NCI-H1105 treated with DMSO at 0.1 percent for 48 hours (cell line): Measurements from ENCODE around the gene ZNF496.
A peak's percentile ranks its signal among the peaks of the same experiment; 100 is the strongest.
"Not testable (repeated sequence)": the region's sequence is repeated elsewhere in the genome, so short reads cannot be mapped to it uniquely, and the experiment has no call there.

ENCODE experiments used
- DNase-seq: peaks from one replicate; lab custom pipeline; 2025; lab: John Stamatoyannopoulos, UW

The ZNF496 gene

DNA sequence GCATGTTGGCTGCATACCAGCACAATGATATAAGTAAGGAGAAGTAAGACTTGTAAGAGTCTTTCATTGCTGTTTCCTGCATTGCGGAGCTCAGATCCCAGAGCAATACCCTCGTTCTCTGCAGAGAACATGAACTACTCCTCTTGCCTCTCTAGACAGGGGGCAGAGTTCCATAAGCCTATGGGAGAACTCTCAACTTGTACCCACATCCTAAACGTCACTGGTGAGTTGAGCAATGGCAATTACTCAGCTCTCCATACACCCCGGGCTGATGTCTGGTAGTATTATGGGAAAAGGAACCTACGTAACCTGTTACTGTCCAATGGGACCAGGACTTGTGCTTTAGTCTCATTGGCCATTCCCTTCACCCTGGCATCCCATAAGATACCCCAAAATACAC is 27.3 kb upstream of the ZNF496 start:
- DNase-seq: no peak

DNA sequence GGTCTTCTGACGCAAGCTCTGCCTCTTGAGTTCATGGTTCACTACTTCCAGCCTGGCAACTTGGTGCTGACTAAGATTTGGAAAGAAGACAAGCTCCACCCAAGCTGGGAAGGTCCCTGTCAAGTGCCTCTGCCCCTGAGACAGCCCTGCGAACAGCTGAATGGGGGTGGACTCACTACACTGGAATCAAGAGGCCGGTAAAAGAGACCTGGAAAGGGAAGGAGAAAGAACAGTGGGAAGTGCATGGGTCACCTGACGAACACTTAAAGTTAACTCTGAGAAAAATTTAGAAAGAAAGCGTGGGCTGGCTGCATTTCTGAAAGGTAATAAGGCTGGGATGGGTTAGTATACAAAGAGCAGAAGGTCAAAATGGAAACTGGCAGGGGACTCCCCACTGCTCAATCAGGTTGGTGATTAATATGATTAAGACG is 26.1 kb upstream of the ZNF496 start:
- DNase-seq: no peak

DNA sequence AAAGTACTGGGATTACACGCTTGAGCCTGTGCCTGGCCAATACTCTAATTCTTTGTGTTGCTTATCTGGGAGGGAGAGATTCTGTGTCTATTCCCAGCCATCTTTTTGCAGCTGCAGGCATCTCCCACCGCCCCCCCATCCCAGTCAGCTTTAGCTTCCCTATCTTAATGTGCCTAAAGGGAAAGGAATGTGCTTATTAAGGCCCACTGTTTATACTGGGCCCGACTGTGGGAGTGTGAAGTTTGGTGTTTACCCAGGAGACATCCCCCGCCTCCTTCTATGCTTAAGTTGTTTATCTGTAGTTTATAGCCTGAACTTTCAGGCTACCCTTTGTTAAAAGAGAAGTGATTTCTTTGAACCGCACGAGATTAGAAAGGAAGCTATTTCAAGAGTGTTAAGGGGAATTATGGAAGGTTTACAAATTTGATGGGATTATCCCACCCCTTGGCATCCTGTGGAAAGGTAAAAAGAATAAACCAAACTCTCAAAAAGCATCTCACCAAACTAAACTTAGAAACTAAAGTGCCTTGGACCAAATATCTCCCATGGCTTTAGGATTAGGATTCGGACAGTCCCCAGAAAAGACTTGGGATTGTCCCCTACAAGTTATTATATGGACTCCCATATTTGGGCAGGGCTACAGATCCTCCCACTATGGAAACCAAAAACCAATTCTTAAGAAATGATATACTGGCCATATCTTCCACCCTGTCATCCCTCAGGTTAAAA is 25.5 kb upstream of the ZNF496 start:
- no peak for DNase-seq

DNA sequence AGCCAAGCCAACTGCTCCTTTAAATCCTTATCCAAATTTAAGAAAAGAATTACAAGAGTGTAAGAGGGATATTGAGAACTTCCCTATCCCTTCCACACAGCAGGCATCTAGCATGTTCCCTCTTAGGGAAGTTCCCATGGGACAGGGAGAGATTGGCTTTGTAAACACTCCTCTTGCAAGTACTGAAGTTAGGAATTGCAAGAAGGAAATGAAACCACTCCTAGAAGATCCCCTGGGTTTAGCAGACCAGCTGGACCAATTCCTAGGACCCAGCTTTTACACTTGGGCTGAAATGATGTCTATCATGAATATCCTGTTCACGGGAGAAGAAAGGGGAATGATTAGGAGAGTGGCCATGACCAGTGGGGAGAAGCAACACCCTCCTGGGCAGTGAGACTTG is 23.5 kb upstream of the ZNF496 start:
- not testable (repeated sequence) for DNase-seq

DNA sequence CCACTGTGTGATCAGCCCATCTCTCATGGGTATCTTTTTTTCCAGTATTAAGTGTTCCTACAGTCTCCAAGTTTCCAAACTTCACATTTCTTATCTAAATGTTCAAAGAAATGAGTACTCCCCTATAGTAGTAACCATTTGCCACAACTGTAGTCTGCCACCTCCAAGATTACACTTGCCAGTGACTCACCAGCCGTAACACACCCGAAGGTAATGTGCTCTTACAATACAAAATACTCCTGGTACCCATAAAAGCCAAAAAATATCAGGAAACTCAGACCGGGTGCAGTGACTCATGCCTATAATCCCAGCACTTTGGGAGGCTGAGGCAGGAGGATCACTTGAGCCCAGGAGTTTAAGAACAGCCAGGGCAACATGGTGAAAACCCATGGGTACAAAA is 20.5 kb upstream of the ZNF496 start:
- no peak for DNase-seq

DNA sequence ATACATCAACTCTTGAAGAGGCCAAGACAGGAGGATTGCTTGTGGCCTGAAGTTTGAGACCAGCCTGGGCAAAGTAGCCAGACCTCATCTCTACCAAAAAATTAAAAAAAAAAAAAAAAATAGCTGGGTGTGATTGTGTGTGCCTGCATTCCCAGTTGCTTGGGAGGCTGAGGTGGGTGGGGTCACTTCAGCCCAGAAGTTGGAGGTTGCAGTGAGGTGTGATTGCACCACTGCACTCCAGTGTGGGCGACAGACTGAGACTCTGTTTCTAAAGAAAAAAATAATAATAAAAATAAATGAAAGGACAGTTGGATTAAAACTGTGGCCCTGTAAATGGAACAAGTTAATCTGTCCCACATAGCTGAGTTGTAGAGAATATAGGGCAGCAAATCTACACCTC is 18.9 kb upstream of the ZNF496 start:
- no peak for DNase-seq

DNA sequence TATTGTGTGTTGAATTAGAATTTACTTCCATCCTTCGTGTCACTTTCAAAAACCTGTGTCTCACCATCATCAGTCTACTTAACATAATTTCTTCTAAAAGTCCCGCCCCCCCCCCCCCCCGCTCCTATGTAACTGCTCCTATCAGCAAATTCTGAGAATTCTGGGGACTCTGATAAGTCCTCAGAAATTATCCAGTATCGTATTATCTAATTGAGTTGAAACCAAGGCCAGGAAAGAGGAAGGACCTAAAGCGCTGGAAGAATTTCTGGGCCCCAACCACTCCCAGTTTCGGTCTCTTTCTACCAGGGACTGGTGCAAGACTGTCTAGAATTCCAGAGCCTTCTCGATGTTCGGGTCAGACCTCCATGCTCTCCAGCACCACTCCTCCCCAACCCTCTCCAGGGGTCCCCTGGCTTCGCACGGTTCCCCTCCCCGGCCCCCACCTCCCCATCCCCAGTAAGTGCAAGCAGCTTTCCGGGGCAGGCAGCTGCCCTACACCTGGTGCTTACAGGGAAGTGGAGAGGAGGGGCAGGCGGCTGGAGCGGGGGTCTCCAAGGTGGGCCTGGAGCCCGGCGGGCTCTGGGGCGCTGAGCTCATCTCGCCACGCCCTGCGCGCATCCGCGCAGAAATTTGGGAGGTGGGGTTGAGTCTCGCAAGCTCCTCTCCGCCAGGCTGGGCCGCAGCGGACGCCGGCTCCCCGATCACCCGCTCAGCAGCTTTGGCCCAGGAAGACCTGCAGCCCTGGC is 16.0 kb upstream of the ZNF496 start:
- DNase-seq: no peak

DNA sequence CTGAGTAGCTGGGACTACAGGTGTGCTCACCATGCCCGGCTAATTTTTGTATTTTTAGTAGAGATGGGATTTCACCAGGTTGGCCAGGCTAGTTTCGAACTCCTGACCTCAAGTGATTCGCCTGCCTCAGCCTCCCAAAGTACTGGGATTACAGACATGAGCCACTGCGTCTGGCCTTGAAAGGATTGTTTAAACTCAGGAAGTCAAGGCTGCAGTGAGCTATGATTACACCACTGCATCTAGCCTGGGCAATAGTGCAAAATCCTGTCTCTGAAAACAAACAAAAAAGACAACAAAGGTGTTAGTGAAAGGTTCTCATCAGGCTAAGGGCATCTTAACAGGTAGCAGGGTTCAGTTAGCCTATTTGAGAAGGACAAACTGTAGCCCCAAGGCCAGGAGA is 14.2 kb upstream of the ZNF496 start:
- DNase-seq: no peak

DNA sequence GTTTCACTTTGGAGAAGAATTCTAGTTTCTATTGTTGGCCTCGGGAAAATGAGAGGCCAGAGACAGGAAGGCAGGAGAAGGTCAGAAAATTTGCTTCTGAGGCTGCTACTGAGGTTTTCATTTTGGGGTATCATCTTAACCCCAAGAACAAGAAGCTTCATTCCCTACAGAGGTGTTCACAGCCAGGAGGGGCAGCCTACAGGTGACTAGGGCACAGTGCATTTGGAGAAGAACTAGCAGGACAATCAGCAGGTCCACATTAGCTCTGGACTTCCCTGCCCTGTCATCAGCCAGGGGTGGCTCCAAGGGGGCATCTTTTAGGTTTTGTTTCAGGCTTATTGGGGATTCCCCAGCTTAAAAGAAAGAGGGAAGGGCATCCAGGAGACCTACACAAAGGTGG is 12.1 kb upstream of the ZNF496 start:
- no peak for DNase-seq

DNA sequence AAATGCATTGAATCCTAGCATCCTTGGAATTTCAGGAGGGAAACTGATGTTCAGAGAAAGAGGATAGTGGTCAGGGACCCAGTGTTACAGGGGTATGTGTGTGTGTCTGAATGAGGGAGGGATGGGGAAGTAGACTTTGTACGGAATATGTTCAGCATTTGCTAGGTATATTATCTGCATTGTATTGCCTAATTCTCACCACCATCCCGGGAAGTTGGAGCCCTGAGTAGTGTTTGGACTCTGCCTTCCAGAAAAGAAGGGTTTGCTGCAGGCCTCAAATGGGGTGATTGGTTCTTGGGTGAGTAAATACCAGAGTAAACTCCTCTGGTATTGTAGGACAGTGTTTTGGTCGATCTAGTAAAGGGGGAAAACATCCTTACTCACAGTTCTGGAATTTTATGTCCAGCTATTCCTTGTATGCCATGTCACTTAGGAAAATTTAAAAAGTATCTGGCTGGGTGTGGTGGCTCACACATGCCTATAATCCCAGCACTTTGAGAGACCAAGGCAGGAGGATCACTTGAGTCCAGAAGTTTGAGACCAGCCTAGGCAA is 7.1 kb upstream of the ZNF496 start:
- no peak for DNase-seq

DNA sequence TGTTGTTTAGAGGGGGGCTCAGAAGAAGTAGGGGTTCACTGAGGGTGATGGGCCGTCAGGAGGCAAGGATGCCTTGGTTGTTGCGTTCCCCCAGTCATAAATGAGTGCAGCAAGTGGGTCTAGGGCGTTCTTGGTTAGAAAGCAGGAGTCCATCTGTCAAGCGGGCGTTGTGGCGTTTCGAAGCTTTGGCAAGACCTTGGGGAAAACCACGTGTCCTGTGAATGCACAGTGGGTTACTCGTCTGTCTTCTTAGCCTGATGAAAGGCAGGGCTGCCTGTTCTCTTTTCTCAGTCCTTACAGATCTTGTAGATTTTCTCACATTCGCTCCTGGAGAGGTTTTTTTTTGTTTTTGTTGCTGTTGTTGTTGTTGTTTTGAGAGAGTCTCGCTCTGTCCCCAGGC is 6.3 kb upstream of the ZNF496 start:
- DNase-seq: no peak

DNA sequence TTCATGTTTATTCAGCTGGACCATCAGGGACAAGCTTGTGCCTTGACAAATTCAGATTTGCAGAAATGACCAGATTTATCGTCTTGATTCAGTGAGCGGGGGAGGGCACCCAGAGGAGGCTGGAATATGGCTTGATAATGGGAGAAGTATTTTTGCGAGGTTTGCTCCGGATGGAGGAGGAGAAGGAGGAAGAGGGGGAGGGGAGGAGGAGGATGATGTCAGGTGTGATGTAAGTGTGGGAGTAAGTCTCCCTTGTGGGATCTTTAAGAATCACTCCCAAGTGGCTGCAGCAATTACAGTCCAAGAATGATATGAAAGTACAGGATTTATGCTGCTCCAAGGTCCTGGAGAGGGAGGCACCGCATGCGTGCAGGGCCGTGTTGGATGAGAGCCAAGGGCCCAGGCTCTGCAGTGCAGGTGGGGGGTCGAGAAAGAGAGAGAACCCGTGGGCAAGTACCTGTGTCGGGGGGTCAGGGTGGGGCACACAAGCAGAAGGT is 5.6 kb upstream of the ZNF496 start:
- DNase-seq: no peak

DNA sequence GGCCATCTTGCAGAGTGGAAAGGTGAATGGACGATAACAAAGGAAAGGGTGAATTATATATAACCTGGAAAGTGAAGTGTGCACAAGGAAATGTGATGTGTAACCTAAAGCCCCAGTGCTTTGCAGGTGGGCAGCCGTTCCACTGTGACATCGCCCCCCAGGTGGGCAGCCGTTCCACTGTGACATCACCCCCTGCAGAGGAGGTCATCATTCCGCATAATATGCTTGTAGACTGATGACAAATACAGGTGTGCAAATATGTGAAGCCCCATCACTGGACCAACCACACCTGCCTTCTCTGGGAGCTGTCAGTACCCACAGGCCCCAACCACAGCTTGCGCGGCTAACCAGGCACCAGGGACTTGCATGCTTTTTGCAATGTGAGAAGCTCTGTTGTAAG is 4.7 kb upstream of the ZNF496 start:
- DNase-seq: no peak

DNA sequence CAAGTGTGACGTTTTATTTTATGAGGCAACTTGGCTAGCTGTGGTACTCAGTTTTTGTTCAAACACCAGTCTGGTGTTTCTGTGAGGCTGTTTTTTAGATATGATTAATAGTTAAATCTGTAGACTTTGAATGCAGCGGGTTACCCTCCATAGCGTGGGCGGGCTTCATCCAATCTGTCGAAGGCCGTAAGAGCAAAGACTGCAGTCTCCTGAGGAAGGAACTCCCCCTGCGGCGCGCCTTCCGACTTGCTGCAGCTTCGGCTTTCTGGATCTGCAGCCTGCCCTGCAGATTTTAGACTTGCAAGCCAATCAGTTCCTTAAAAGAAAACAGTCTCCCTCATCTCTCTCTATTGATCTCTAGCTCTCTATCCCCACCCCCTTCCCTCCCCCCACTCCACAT is 4.2 kb upstream of the ZNF496 start:
- DNase-seq: no peak

DNA sequence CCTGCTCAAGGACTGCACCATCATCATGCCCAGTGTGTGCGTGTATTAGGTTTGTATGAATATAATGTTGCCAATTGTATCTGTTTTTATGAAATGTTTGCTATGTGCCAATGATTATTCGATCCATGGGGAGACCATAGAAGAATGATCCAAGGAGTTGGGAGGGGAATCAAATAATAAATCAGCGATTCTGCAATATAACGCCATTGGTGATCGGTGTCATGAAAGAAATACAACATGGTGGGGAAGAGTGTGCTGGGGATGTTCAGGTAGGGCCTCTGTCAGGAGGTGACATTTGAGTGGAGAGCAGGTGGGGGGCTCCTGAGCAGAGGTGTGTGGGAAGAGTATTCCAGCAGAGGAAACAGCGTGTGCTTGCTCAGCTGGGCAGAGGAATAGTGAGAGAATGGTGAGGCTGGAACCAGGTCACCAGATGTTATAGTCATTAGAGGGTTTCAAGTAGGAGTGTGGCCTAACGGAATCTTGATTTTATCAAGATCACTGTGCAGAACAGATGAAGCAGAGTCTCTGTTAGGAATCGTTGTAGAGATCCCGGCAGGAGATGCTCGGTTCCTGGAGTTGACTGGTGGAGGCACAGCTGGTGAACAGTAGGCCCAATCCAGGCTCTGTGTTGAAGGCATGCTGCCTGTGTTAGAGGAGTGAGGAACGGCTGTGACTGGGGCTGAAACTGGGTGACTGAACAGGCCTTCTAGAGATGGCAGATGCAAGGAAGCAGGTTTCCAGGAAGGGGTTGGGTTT is 2.9 kb upstream of the ZNF496 start:
- no peak for DNase-seq

DNA sequence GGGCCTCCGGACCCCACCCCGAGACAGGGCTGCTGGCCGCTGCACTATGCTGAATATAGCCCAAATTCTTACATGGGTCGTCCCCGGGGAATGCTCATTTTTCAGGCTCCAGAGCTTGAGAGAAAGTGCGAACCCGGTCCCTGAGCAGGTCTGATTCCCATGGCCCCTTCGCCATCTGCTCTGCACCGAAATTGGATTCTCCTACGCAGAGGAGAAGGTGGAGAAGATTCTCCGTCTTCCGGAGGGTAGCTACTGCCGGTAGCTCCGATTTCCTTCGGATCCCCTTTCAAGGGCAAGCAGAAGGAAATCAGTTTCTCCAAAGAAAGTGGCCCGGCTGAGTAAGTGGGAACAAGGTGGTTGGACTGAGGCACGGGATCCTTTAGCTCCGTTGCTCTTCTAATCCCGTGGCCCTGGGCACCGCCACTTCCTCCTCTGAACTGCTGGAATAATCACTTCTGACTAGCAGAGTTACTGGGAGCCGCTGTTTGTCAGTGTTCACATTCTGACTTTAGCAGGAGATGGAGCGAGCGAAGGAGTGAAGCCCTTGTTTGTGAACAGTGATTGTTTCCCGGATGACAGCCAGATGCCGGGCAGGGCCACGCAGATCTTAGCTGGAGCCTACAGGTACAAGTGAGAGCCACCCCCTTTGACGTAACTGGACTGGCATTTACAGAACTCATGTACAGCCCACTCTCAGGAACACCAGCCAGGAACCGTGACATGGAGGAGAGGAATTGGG is 1.1 kb upstream of the ZNF496 start:
- DNase-seq: no peak

DNA sequence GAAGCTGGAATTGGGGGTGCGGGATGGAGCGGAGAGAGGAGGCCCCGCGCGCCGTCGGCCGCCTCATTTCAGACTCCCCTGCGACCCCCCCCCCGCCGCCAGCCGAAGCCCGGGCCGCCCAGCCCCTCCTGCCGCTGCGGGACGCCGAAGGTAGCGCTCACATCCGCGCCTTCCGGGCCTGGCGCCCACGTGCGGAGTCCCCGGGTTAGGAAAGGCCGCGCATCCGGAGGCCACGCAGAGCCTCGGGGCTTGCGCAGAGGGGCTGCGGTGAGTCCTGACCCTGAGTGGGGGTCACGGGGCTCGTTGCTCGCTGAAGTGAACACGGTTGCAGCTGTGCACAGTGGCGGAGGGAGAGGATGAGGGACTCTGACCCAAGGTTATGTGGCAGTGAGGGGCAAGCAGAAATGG is 552 bp upstream of the ZNF496 start:
- DNase-seq: peak; percentile 1

DNA sequence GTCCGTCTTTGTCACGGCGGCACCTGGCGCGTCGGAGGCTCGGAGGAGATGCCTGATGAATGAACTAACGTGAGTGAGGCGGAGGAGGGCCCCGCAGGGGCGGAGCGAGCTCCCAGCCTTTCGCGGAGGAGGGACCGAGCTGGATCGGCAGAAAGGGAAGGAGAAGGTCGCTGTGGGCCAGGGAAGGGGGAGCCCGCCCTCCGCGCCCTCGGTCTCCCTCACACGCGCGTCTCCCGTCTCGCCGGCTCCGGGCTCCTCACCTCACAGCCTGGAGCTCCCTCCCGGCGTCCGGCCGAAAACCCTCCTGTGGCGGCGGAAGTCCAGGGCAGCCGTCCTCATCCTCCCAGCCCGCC is 519 bp downstream of the ZNF496 start:
- DNase-seq: peak; percentile 46

DNA sequence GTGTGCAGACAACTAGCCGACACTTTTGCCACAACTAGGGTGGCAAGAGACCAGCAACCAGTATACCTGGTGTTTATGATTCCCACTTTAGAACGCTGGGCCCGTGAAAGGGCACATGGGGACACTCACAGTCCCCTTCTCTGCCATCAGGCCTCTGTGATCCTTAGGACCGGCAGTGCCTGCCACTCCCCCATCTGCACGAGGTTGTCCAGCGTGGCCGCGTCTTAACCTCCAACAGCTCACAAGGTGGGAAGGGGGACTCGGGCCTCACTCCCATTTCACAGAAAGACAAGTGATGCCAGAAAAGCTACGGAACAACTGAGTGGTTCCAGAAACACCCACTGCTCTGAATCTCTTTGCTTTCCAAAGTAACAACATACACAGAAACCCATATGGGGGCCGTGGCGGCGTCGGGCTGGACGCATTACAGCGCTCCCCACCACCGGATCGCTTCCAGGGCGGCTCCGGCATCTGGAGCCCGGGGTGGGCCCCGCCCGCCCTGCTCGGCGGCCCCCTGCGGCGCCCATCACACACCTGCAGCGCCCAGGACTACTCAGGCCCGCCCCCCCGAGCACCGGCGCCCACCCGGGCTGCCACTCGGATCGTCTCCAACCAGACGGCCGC is 1.0 kb downstream of the ZNF496 start:
- no peak for DNase-seq

DNA sequence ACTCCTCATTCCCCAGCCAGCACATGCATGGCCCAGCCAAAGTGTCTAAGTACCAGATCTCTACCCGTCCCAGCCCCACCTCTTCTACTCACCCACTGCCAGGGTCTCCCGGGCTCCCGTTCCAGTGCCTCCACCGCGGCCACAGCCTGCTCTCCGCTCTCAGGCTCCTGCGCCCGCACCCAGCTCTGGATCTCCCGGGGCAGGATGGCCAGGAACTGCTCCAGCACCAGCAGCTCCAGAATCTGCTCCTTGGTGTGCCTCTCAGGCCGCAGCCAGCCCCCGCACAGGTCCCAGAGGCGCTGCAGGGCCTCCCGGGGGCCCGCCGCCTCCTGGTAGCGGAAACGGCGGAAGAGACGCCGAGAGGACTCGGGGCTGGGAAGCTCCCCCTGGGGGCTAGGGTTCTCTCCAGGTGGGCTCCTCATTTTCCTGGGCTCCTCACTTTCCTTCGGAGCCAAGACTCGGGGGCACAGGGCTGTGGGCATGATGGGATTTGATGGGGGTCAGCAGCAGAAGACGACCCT is 2.5 kb downstream of the ZNF496 start:
- no peak for DNase-seq

DNA sequence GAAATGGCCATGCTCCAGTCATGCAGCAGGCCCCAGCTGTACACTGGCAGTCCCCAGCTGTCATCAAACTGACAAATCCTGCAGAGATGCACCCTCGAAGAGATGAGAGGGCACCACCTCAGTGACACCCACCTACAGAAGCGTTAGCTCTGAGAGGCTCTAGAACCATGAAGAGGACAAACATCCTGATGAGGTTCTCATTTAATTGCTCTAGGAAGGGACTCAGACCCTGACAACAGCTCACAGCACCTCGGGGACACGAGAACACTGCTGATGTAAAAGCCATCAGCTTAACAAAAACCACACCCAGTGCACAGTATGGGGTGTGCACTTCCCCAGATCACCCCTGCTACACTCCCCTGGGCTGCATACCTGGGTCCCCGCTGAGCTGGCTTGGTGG is 3.4 kb downstream of the ZNF496 start:
- DNase-seq: no peak
